ENCODE data around the gene GPR37L1.
"Not testable (repeated sequence)": the region's sequence is repeated elsewhere in the genome, so short reads cannot be mapped to it uniquely, and the experiment has no call there.

Gene GPR37L1

GRCh38 chr1:202101184-202101583, 21.5 kb upstream of the GPR37L1 start:
- peaks cover 3% of the 10 kb centered on the region for H3K27me3 Mint-ChIP-seq
- H3K36me3 Mint-ChIP-seq: no peaks in the 10 kb centered on the region
- no peaks in the 10 kb centered on the region for H3K4me1 Mint-ChIP-seq
- CTCF ChIA-PET: no interaction called here
- no peak overlapping the region for H3K4me3 Mint-ChIP-seq
- no peak overlapping the region for H3K27ac Mint-ChIP-seq
- DNase-seq: no peak
- H3K9me3 Mint-ChIP-seq: no peaks in the 10 kb centered on the region

GRCh38 chr1:202104073-202104472, 18.6 kb upstream of the GPR37L1 start:
- H3K27me3 Mint-ChIP-seq: peaks cover 10% of the 10 kb centered on the region
- H3K4me3 Mint-ChIP-seq: no peak overlapping the region
- no peaks in the 10 kb centered on the region for H3K36me3 Mint-ChIP-seq
- no peak for DNase-seq
- CTCF ChIA-PET: interaction anchor here (1.2 kb wide), 1 partner anchor 32 kb away, joined by 3 read pairs; no protein-coding TSS in a partner anchor
- H3K9me3 Mint-ChIP-seq: no peaks in the 10 kb centered on the region
- H3K4me1 Mint-ChIP-seq: no peaks in the 10 kb centered on the region
- H3K27ac Mint-ChIP-seq: no peak overlapping the region

GRCh38 chr1:202105571-202106339, 17.0 kb upstream of the GPR37L1 start:
- peaks cover 10% of the 10 kb centered on the region for H3K27me3 Mint-ChIP-seq
- H3K4me3 Mint-ChIP-seq: no peak overlapping the region
- H3K4me1 Mint-ChIP-seq: no peaks in the 10 kb centered on the region
- H3K36me3 Mint-ChIP-seq: no peaks in the 10 kb centered on the region
- no peak overlapping the region for H3K27ac Mint-ChIP-seq
- no peaks in the 10 kb centered on the region for H3K9me3 Mint-ChIP-seq
- no peak for DNase-seq
- CTCF ChIA-PET: interaction anchor here (0.5 to 1.2 kb wide), 3 partner anchors 29 to 485 kb away, joined by 3 read pairs; no protein-coding TSS in a partner anchor

- CTCF ChIA-PET: interaction anchor here (1.1 kb wide), 1 partner anchor 28 kb away, joined by 3 read pairs; no protein-coding TSS in a partner anchor
- H3K27me3 Mint-ChIP-seq: peaks cover 10% of the 10 kb centered on the region
- H3K4me3 Mint-ChIP-seq: no peak overlapping the region
- H3K9me3 Mint-ChIP-seq: no peaks in the 10 kb centered on the region
- no peaks in the 10 kb centered on the region for H3K4me1 Mint-ChIP-seq
- no peak overlapping the region for H3K27ac Mint-ChIP-seq
- no peaks in the 10 kb centered on the region for H3K36me3 Mint-ChIP-seq
- no peak for DNase-seq
Observed at GRCh38 chr1:202106340-202107254, 16.1 kb upstream of the GPR37L1 start.

GRCh38 chr1:202107321-202107761, 15.4 kb upstream of the GPR37L1 start:
- no peak for DNase-seq
- H3K9me3 Mint-ChIP-seq: no peaks in the 10 kb centered on the region
- CTCF ChIA-PET: no interaction called here
- H3K27me3 Mint-ChIP-seq: peaks cover 10% of the 10 kb centered on the region
- H3K27ac Mint-ChIP-seq: no peak overlapping the region
- H3K4me1 Mint-ChIP-seq: no peaks in the 10 kb centered on the region
- no peak overlapping the region for H3K4me3 Mint-ChIP-seq
- no peaks in the 10 kb centered on the region for H3K36me3 Mint-ChIP-seq

GRCh38 chr1:202107801-202108731, 14.7 kb upstream of the GPR37L1 start:
- Mint-ChIP-seq H3K36me3 (no peaks in the 10 kb centered on the region), H3K27me3 (peaks cover 13% of the 10 kb centered on the region), H3K4me3 (no peak overlapping the region), H3K4me1 (no peaks in the 10 kb centered on the region), H3K27ac (no peak overlapping the region), H3K9me3 (no peaks in the 10 kb centered on the region)
- DNase-seq: no peak
- CTCF ChIA-PET: no interaction called here

- Mint-ChIP-seq H3K9me3 (no peaks in the 10 kb centered on the region), H3K36me3 (no peaks in the 10 kb centered on the region), H3K4me1 (no peaks in the 10 kb centered on the region), H3K27me3 (peaks cover 20% of the 10 kb centered on the region), H3K4me3 (no peak overlapping the region), H3K27ac (no peak overlapping the region)
- CTCF ChIA-PET: no interaction called here
- no peak for DNase-seq
Observed at GRCh38 chr1:202110977-202111376, 11.7 kb upstream of the GPR37L1 start.

- H3K27ac Mint-ChIP-seq, H3K36me3 Mint-ChIP-seq, H3K4me3 Mint-ChIP-seq, DNase-seq, H3K4me1 Mint-ChIP-seq, H3K9me3 Mint-ChIP-seq, CTCF ChIA-PET: not testable (repeated sequence)
- peaks cover 20% of the 10 kb centered on the region for H3K27me3 Mint-ChIP-seq
Observed at GRCh38 chr1:202111589-202111988, 11.1 kb upstream of the GPR37L1 start.

- Mint-ChIP-seq H3K27ac (no peak overlapping the region), H3K9me3 (no peaks in the 10 kb centered on the region)
Observed at GRCh38 chr1:202112859-202113689, 9.6 kb upstream of the GPR37L1 start.

GRCh38 chr1:202113690-202114300, 8.9 kb upstream of the GPR37L1 start:
- Mint-ChIP-seq H3K4me1 (no peaks in the 10 kb centered on the region), H3K4me3 (no peak overlapping the region), H3K27ac (no peak overlapping the region), H3K36me3 (no peaks in the 10 kb centered on the region), H3K9me3 (no peaks in the 10 kb centered on the region), H3K27me3 (peaks cover 19% of the 10 kb centered on the region)
- DNase-seq: no peak
- CTCF ChIA-PET: interaction anchor here (0.9 to 2.0 kb wide), 3 partner anchors 9 to 114 kb away, joined by 3 to 8 read pairs (median 3); partner anchors contain the start of gene GPR37L1

More at GRCh38 chr1:202112859-202113689, 9.6 kb upstream of the GPR37L1 start:
- H3K4me1 Mint-ChIP-seq: no peaks in the 10 kb centered on the region
- DNase-seq: no peak
- H3K27me3 Mint-ChIP-seq: peaks cover 14% of the 10 kb centered on the region
- H3K4me3 Mint-ChIP-seq: no peak overlapping the region
- no peaks in the 10 kb centered on the region for H3K36me3 Mint-ChIP-seq
- CTCF ChIA-PET: interaction anchor here (0.9 to 2.0 kb wide), 3 partner anchors 9 to 113 kb away, joined by 3 to 8 read pairs (median 3); partner anchors contain the start of gene GPR37L1

GRCh38 chr1:202116287-202116686, 6.4 kb upstream of the GPR37L1 start:
- peaks cover 25% of the 10 kb centered on the region for H3K27me3 Mint-ChIP-seq
- H3K4me1 Mint-ChIP-seq: no peaks in the 10 kb centered on the region
- H3K27ac Mint-ChIP-seq: no peak overlapping the region
- DNase-seq: no peak
- H3K4me3 Mint-ChIP-seq: no peak overlapping the region
- CTCF ChIA-PET: no interaction called here
- H3K36me3 Mint-ChIP-seq: no peaks in the 10 kb centered on the region
- H3K9me3 Mint-ChIP-seq: no peaks in the 10 kb centered on the region

- Mint-ChIP-seq H3K27ac (no peak overlapping the region), H3K27me3 (peaks cover 24% of the 10 kb centered on the region), H3K4me1 (no peaks in the 10 kb centered on the region), H3K9me3 (no peaks in the 10 kb centered on the region), H3K4me3 (no peak overlapping the region), H3K36me3 (no peaks in the 10 kb centered on the region)
- CTCF ChIA-PET: interaction anchor here (0.9 to 2.0 kb wide), 3 partner anchors 111 to 222 kb away, joined by 3 to 13 read pairs (median 3); no protein-coding TSS in a partner anchor
- DNase-seq: no peak
Observed at GRCh38 chr1:202117898-202118371, 4.8 kb upstream of the GPR37L1 start.
